Activated naive CD8-positive, alpha-beta T cell (primary cell): ENCODE results near the gene PGAM2.

ENCODE experiments used
- H3K27ac Mint-ChIP-seq: one replicate; pipeline ENCODE4 v1.8.0; 2021; ENCODE audit warnings: mixed read lengths
- H3K27me3 Mint-ChIP-seq: one replicate; pipeline ENCODE4 v1.8.0; 2021; ENCODE audit warnings: mixed read lengths
- H3K36me3 Mint-ChIP-seq: one replicate; pipeline ENCODE4 v1.8.0; 2021; ENCODE audit warnings: mixed read lengths
- H3K4me1 Mint-ChIP-seq: one replicate; pipeline ENCODE4 v1.8.0; 2021; ENCODE audit warnings: low read depth, mixed read lengths
- H3K4me3 Mint-ChIP-seq: one replicate; pipeline ENCODE4 v1.8.0; 2021; ENCODE audit warnings: mild to moderate bottlenecking, mixed read lengths
- H3K9me3 Mint-ChIP-seq: one replicate; pipeline ENCODE4 v1.8.0; 2021; ENCODE audit warnings: low read depth, mixed read lengths

The PGAM2 gene

GRCh38 chr7:44080686-44081265 is 15.4 kb upstream of the PGAM2 start:
- Mint-ChIP-seq H3K4me3 (peak overlapping the region; percentile 89), H3K27me3 (no peaks in the 10 kb centered on the region), H3K36me3 (peaks cover 7% of the 10 kb centered on the region), H3K27ac (peak overlapping the region; percentile 90), H3K9me3 (no peaks in the 10 kb centered on the region), H3K4me1 (peaks cover 26% of the 10 kb centered on the region)

- Mint-ChIP-seq H3K4me3 (no peak overlapping the region), H3K27me3 (no peaks in the 10 kb centered on the region), H3K4me1 (peaks cover 26% of the 10 kb centered on the region), H3K9me3 (no peaks in the 10 kb centered on the region), H3K27ac (peak overlapping the region; percentile 34), H3K36me3 (peaks cover 7% of the 10 kb centered on the region)
Observed at GRCh38 chr7:44080118-44080517, 14.8 kb upstream of the PGAM2 start.

GRCh38 chr7:44079331-44080021 is 14.1 kb upstream of the PGAM2 start:
- no peaks in the 10 kb centered on the region for H3K27me3 Mint-ChIP-seq
- no peaks in the 10 kb centered on the region for H3K9me3 Mint-ChIP-seq
- no peak overlapping the region for H3K4me3 Mint-ChIP-seq
- peaks cover 26% of the 10 kb centered on the region for H3K4me1 Mint-ChIP-seq
- peaks cover 7% of the 10 kb centered on the region for H3K36me3 Mint-ChIP-seq
- H3K27ac Mint-ChIP-seq, result peak overlapping the region; percentile 34

GRCh38 chr7:44078521-44078920 is 13.2 kb upstream of the PGAM2 start:
- H3K9me3 Mint-ChIP-seq, result no peaks in the 10 kb centered on the region
- peak overlapping the region; percentile 61 for H3K27ac Mint-ChIP-seq
- peaks cover 7% of the 10 kb centered on the region for H3K36me3 Mint-ChIP-seq
- no peak overlapping the region for H3K4me3 Mint-ChIP-seq
- H3K27me3 Mint-ChIP-seq, result no peaks in the 10 kb centered on the region
- peaks cover 28% of the 10 kb centered on the region for H3K4me1 Mint-ChIP-seq

GRCh38 chr7:44077681-44078091 is 12.3 kb upstream of the PGAM2 start:
- no peaks in the 10 kb centered on the region for H3K27me3 Mint-ChIP-seq
- H3K27ac Mint-ChIP-seq, result peak overlapping the region; percentile 74
- H3K4me1 Mint-ChIP-seq, result peaks cover 30% of the 10 kb centered on the region
- no peak overlapping the region for H3K4me3 Mint-ChIP-seq
- H3K9me3 Mint-ChIP-seq, result no peaks in the 10 kb centered on the region
- peaks cover 7% of the 10 kb centered on the region for H3K36me3 Mint-ChIP-seq

GRCh38 chr7:44077061-44077460 is 11.7 kb upstream of the PGAM2 start:
- Mint-ChIP-seq H3K4me3 (no peak overlapping the region), H3K27me3 (no peaks in the 10 kb centered on the region), H3K9me3 (no peaks in the 10 kb centered on the region), H3K36me3 (peaks cover 7% of the 10 kb centered on the region), H3K27ac (no peak overlapping the region), H3K4me1 (peaks cover 36% of the 10 kb centered on the region)

- Mint-ChIP-seq H3K27ac (no peak overlapping the region), H3K9me3 (no peaks in the 10 kb centered on the region), H3K4me3 (no peak overlapping the region), H3K36me3 (peaks cover 7% of the 10 kb centered on the region), H3K27me3 (no peaks in the 10 kb centered on the region), H3K4me1 (peaks cover 38% of the 10 kb centered on the region)
Observed at GRCh38 chr7:44076101-44076895, 10.9 kb upstream of the PGAM2 start.

GRCh38 chr7:44075296-44076075 is 10.1 kb upstream of the PGAM2 start:
- peaks cover 5% of the 10 kb centered on the region for H3K36me3 Mint-ChIP-seq
- H3K4me1 Mint-ChIP-seq, result peaks cover 33% of the 10 kb centered on the region
- H3K9me3 Mint-ChIP-seq, result no peaks in the 10 kb centered on the region
- H3K27ac Mint-ChIP-seq, result no peak overlapping the region
- no peaks in the 10 kb centered on the region for H3K27me3 Mint-ChIP-seq
- no peak overlapping the region for H3K4me3 Mint-ChIP-seq

- Mint-ChIP-seq H3K27me3 (no peaks in the 10 kb centered on the region), H3K4me1 (peaks cover 31% of the 10 kb centered on the region), H3K4me3 (peak overlapping the region; percentile 17), H3K9me3 (no peaks in the 10 kb centered on the region), H3K36me3 (peaks cover 5% of the 10 kb centered on the region), H3K27ac (peak overlapping the region; percentile 79)
Observed at GRCh38 chr7:44074349-44074695, 9.0 kb upstream of the PGAM2 start.

- Mint-ChIP-seq H3K27ac (peak overlapping the region; percentile 79), H3K9me3 (no peaks in the 10 kb centered on the region), H3K36me3 (peaks cover 5% of the 10 kb centered on the region), H3K4me3 (peak overlapping the region; percentile 44), H3K27me3 (no peaks in the 10 kb centered on the region), H3K4me1 (peaks cover 28% of the 10 kb centered on the region)
Observed at GRCh38 chr7:44073664-44074348, 8.4 kb upstream of the PGAM2 start.

GRCh38 chr7:44072364-44073231 is 7.2 kb upstream of the PGAM2 start:
- Mint-ChIP-seq H3K27ac (peak overlapping the region; percentile 34), H3K36me3 (peaks cover under 1% of the 10 kb centered on the region), H3K9me3 (no peaks in the 10 kb centered on the region), H3K4me3 (no peak overlapping the region), H3K4me1 (peaks cover 22% of the 10 kb centered on the region), H3K27me3 (no peaks in the 10 kb centered on the region)

GRCh38 chr7:44071726-44072363 is 6.5 kb upstream of the PGAM2 start:
- Mint-ChIP-seq H3K27me3 (no peaks in the 10 kb centered on the region), H3K27ac (no peak overlapping the region), H3K36me3 (no peaks in the 10 kb centered on the region), H3K4me1 (peaks cover 26% of the 10 kb centered on the region), H3K4me3 (no peak overlapping the region), H3K9me3 (no peaks in the 10 kb centered on the region)

GRCh38 chr7:44068054-44068453 is 2.7 kb upstream of the PGAM2 start:
- H3K4me1 Mint-ChIP-seq, result peaks cover 31% of the 10 kb centered on the region
- H3K27ac Mint-ChIP-seq, result peak overlapping the region; percentile 50
- no peaks in the 10 kb centered on the region for H3K36me3 Mint-ChIP-seq
- H3K27me3 Mint-ChIP-seq, result no peaks in the 10 kb centered on the region
- H3K9me3 Mint-ChIP-seq, result no peaks in the 10 kb centered on the region
- no peak overlapping the region for H3K4me3 Mint-ChIP-seq
